ENCODE data around the gene SGCA. TPM values are rescaled to one million over a fixed set of nuclear protein-coding genes. Genes with fewer than 3 reads are reported as not detected.

The SGCA gene
- total RNA-seq, 1 donor: not detected

DNA sequence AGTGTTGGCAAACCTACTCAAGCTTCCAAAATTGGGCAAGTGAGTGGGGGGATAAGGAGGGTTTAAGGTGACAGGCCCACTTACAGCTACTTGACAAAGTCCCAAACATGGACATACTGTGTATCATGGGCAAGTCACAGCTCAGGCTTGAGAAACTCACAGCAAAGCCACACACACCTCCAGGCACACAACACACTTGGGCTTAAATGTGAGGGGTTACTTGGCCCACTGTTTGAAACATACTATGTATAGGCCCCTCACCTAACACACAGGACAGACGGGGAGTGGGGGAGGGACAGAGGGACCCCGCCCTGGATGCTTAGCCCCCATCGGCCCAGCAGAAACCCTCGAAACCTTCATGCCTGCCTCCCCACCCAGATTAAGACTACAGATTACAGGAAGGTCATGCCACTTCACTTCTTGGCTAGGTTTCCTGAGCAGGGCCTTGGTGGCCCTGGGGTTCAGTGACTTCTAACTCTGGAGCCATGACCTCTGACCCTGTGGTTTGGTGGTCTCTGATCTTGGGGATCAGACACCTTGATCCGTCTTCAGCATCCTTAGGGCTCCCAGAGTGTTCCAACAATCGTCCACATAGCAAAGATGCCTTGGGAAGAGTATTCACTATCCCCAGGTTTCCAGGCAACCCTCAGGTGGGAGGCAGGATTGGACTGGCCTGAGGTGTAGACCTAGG, 33.6 kb upstream of the SGCA start:
- H3K27me3 ChIP-seq (ENCODE audit: insufficient read depth, low read length): no peaks in the 10 kb centered on the region
- no peak overlapping the region for H3K4me2 ChIP-seq (ENCODE audit: insufficient read depth, low read length)
- H3K79me2 ChIP-seq (ENCODE audit: insufficient read depth, low read length): peaks cover under 1% of the 10 kb centered on the region
- peak; percentile 80 for DNase-seq (ENCODE audit: insufficient read length, low spot score, missing footprints)
- no peak overlapping the region for H3K27ac ChIP-seq (ENCODE audit: low read depth, low read length)
- peaks cover 25% of the 10 kb centered on the region for H3K36me3 ChIP-seq (ENCODE audit: insufficient read depth, low read length)
- TF ChIP-seq, protein P1, sequence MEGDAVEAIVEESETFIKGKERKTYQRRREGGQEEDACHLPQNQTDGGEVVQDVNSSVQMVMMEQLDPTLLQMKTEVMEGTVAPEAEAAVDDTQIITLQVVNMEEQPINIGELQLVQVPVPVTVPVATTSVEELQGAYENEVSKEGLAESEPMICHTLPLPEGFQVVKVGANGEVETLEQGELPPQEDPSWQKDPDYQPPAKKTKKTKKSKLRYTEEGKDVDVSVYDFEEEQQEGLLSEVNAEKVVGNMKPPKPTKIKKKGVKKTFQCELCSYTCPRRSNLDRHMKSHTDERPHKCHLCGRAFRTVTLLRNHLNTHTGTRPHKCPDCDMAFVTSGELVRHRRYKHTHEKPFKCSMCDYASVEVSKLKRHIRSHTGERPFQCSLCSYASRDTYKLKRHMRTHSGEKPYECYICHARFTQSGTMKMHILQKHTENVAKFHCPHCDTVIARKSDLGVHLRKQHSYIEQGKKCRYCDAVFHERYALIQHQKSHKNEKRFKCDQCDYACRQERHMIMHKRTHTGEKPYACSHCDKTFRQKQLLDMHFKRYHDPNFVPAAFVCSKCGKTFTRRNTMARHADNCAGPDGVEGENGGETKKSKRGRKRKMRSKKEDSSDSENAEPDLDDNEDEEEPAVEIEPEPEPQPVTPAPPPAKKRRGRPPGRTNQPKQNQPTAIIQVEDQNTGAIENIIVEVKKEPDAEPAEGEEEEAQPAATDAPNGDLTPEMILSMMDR (IDR thresholded peaks at IDR 0.05; ENCODE audit: extremely low read depth, low read depth, low read length): no peak
- no peak overlapping the region for H3K4me3 ChIP-seq (ENCODE audit: insufficient read depth, low read length)
- peaks cover 21% of the 10 kb centered on the region for H3K4me1 ChIP-seq (ENCODE audit: insufficient read depth, low read length)
- H3K9me3 ChIP-seq (ENCODE audit: low read depth, low read length): no peaks in the 10 kb centered on the region
- no peak overlapping the region for H2AFZ ChIP-seq (ENCODE audit: low read length)
- peaks cover 29% of the 10 kb centered on the region for H4K20me1 ChIP-seq (ENCODE audit: insufficient read depth, low read length)

DNA sequence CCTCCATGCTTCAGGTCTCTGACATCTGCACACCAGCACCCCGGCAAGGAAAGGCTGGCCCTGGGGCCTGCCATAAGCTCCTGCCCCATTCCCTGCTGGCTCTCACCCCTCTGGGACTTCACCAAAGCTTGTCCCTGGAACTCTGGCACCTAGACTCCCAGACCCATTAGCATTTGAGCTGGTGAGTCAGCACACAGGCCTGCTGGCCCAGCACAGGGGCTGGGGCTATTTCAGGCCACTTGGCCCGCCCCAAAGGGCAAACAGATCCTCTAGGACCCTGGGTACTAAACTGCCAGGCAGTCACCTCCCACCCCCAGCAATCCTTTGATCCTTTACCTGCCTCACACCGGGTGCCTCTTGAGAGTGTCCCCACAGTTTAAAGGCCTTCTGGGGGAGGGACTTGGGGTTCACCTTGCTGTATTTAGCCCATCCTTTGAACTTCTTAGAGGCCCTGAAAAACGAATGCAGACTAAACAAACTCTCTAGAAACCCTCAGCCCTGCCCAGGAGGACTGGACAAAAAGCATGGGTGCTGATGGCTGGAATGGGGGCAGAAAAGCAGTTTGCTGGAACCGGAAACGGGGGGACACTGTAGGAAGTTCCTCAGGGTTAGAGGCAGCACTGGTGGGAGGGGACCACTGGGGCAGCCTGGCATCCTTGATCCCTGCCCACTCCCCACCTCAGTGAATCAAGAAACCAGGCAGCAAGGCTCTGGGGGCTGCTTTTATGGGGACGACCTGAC, 32.6 kb upstream of the SGCA start:
- H3K79me2 ChIP-seq (ENCODE audit: insufficient read depth, low read length): peaks cover 9% of the 10 kb centered on the region
- peak; percentile 99 for DNase-seq (ENCODE audit: insufficient read length, low spot score, missing footprints)
- H3K9me3 ChIP-seq (ENCODE audit: low read depth, low read length): no peaks in the 10 kb centered on the region
- no peak overlapping the region for H3K4me3 ChIP-seq (ENCODE audit: insufficient read depth, low read length)
- H3K4me2 ChIP-seq (ENCODE audit: insufficient read depth, low read length): no peak overlapping the region
- TF ChIP-seq, protein P1 (IDR thresholded peaks at IDR 0.05; ENCODE audit: extremely low read depth, low read depth, low read length): no peak
- peaks cover 21% of the 10 kb centered on the region for H3K4me1 ChIP-seq (ENCODE audit: insufficient read depth, low read length)
- H4K20me1 ChIP-seq (ENCODE audit: insufficient read depth, low read length): peaks cover 37% of the 10 kb centered on the region
- H3K27me3 ChIP-seq (ENCODE audit: insufficient read depth, low read length): no peaks in the 10 kb centered on the region
- H3K27ac ChIP-seq (ENCODE audit: low read depth, low read length): no peak overlapping the region
- no peak overlapping the region for H2AFZ ChIP-seq (ENCODE audit: low read length)
- H3K36me3 ChIP-seq (ENCODE audit: insufficient read depth, low read length): peaks cover 34% of the 10 kb centered on the region

DNA sequence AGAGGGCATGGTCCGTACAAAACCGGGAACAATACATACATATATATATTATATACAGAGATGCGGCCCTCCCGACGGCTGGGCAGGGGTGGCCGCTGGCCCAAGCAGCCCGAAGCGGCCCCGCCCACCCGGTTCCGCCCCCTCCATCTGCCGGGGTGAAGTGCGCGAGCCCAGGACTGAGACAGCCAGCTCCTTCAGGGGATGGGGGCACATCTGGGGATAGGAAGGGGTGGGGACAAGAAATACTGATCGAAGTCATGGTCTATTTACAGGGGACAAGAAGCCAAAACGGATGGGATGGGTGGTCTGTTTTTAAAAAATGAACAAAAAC, 32.1 kb upstream of the SGCA start:
- TF ChIP-seq, protein P1 (IDR thresholded peaks at IDR 0.05; ENCODE audit: extremely low read depth, low read depth, low read length): no peak
- H4K20me1 ChIP-seq (ENCODE audit: insufficient read depth, low read length): peaks cover 41% of the 10 kb centered on the region
- H3K4me1 ChIP-seq (ENCODE audit: insufficient read depth, low read length): peaks cover 21% of the 10 kb centered on the region
- DNase-seq (ENCODE audit: insufficient read length, low spot score, missing footprints): peak; percentile 90
- no peak overlapping the region for H2AFZ ChIP-seq (ENCODE audit: low read length)
- no peaks in the 10 kb centered on the region for H3K27me3 ChIP-seq (ENCODE audit: insufficient read depth, low read length)
- peaks cover 40% of the 10 kb centered on the region for H3K36me3 ChIP-seq (ENCODE audit: insufficient read depth, low read length)
- H3K9me3 ChIP-seq (ENCODE audit: low read depth, low read length): no peaks in the 10 kb centered on the region
- H3K27ac ChIP-seq (ENCODE audit: low read depth, low read length): no peak overlapping the region
- H3K4me2 ChIP-seq (ENCODE audit: insufficient read depth, low read length): no peak overlapping the region
- peaks cover 10% of the 10 kb centered on the region for H3K79me2 ChIP-seq (ENCODE audit: insufficient read depth, low read length)
- no peak overlapping the region for H3K4me3 ChIP-seq (ENCODE audit: insufficient read depth, low read length)

Measured in osteoblast (primary cell).